HG03064 (cell line): ENCODE results near the gene RAP1B.

ENCODE experiments used
- ATAC-seq: cut with Tn5 transposase; IDR thresholded peaks from one replicate; pipeline ENCODE4 v1.9.1; 2021; ENCODE audit warnings: low read depth; ENCODE audit not compliant: unreplicated experiment

Gene RAP1B

DNA sequence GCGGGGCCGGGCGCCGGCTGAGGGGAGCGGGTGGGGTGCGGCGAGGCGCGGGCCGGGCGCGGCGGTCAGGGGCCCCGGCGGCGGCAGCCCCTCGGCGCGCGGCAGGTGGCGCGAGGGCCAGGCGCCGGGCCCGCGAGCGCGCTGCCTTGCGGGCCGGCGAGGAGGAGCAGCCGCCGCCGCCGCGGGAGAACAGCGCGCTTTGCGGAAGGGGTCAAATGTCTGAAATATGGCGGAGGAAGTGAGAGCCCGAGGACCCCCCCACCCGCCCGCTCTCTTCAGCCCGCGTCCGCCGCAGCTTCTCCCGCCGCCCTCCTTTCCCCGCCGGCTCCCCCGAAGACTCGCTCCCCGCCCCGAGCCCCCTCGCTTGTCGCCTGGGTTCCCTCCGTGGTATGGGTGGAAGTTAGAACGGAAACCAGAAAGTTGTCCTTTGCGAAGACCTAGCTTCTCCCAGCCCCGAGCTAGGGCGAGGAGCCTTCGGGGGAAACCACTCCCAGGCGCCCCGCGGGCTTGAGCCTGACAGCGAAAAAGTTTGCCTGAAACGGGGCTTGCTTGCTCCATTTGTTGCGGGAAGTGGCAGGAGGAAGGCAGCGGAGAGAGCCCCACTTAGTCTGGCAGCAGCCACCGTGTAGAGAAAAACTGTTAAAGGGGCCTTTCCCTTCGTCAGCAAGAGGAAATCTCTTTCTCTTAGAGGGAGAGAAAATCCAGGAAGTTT is 551 bp downstream of the RAP1B start:
- peak; percentile 25 for ATAC-seq

DNA sequence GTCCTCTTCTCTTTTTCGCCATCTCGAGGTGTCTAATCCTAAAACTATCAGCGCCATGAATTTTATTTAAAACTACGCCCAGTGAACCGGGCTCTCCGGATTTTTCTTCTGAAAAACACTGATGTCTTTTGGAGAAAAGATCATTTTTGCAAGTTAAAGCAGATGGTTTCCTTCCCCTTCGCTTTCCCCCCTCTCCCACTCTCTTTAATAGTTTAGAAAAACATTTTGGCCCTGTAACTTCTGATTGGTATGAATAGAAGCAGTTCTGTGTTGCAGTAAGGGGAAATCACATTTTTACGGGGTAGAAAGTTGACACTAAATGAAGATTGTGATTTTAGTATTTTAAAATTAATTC is 1.1 kb downstream of the RAP1B start:
- no peak for ATAC-seq

GRCh38 chr12:68612202-68612601 is 1.5 kb downstream of the RAP1B start:
- ATAC-seq: no peak

GRCh38 chr12:68612697-68613096 is 2.0 kb downstream of the RAP1B start:
- ATAC-seq: no peak

GRCh38 chr12:68613209-68613904 is 2.7 kb downstream of the RAP1B start:
- ATAC-seq: no peak

GRCh38 chr12:68614105-68614679 is 3.5 kb downstream of the RAP1B start:
- ATAC-seq: no peak

DNA sequence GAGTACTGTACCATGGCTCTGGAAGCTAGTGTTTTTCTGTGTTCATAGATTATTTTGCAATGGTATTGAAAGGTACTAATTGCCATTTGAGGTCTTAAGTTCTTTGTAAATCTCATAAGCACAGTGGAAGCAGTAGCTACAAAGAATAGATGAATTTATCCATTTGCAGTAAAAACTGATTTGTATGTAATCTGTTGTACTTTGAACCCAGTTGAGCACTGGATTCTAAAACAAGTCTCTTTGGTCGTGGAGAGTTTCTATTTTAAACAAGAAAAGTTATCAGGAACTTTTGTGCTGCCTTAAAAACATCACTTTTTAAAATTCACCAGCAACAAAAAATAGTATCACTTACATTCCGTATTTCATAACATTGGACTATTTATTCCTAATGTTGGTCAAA is 4.1 kb downstream of the RAP1B start:
- ATAC-seq: no peak

DNA sequence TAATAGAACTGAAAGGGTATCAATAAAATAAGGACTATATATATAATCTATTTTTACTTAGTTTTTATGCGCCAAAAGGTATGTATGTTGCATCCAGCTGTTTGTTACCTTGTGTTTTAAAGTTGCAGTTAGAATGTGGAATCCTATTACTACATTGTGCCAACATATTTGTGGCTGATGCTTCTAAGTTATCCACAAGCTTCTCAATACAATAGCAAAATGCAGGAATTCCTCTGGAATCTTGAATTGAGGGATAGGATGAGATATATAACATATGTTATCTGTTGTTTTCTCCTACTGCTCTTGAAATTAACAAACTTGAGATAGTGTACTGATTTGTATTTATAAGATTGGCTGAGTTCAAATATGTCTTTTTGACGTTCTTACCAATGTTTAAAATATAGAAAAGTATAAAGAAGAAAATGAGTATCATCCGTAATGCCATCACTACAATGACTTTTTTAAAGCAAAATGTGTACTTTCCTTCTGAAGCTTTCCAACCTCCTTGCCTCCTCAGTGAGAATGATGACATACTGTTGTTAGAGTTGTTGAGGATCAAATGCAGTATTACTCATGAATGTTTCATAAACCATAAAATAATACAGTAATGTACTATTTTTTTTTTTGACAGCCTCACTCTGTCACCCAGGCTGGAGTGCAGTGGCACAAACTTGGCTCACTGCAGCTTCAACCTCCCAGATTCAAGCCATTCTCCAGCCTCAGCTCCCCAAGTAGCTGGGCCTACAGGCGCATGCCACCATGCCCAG is 6.6 kb downstream of the RAP1B start:
- ATAC-seq: no peak

DNA sequence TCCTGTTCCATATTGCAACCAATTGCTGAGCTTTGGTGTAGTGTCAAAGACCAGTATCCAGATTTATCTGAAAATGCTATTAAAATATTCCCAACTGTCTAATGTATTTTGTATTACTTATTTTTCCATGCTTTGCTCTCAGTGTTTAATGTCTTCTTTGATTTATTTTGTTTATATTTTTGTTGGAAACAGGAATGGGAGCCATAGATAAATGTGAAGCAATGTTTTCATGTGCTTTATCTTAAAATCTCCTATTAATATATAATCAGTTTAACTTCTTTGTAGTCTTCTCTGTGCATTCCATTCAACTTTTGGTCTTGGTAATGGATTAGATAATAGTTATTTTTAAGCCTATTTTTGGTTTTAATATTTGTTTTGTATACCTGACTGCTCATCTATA is 8.8 kb downstream of the RAP1B start:
- ATAC-seq: no peak

DNA sequence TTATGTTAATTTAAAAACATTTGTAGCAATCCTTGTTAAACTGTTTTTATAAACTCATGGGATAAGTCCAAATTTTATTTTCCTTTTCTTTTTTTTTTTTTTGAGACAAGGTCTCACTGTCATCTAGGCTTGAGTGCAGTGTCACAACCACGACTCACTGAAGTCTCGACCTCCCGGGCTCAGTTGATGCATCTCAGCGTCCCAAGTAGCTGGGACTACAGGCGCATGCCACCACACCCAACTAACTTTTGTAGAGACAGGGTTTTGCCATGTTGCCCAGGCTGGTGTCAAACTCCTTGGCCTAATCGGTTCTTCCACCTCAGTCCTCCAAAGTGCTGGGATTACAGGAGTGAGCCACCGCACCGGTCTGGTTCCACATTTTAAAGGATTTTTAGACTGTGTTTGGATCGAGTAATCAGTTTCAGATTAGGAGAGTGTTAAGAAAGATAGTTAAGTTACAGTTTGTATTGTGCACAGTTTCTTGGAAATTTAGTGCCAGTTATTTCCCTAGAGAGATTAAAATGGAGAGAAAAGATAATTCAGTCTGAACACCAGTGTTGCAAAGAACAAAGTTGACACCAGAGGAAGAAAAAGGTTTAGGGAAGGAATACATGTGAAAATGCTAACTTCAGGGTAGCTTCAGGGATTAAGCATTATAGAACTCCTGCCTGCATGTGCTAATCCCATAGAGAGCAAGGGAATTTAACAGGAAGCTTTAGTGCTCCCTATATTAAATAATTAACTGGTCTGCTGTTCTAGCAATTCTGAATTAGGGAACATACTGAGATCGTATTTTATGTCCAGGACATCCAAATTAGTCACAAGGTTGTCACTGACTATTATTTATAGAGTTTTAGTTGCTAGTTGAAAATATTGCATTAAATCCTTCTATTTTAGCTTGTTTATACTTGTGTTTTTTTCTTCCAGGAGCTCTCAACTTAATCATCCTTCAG is 10.1 kb downstream of the RAP1B start:
- ATAC-seq: no peak

DNA sequence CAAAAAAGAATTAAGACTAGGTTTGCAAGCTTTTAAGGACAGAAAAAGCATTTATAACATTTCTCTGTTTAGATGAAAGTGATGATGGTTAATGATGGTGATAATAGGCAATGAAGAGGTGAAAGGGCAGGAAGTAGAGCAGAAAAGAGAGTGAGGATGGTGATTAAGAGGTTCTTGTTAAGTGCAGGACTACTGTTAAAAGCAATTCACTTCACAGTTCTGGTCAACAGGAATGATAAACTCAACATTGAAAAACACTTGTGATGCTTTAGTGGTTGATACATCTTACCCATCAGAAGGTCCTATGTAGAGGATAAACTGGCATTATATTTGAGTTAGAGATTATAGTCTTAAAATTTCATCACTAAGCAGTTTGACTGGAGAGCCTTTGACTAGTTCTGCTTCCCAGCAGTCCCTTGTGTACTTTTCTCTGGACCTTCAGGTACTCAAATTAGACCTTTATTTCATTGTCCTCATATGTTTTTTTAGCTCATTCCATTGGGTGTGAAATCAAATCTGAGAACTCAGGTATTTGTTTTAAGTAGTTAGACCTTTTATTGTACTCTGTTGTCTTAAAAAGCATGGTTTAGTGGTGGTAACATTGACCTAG is 10.9 kb downstream of the RAP1B start:
- no peak for ATAC-seq

- ATAC-seq: no peak
Observed at GRCh38 chr12:68622250-68622649, 11.6 kb downstream of the RAP1B start.

- ATAC-seq: no peak
Observed at GRCh38 chr12:68623059-68623458, 12.4 kb downstream of the RAP1B start.

- ATAC-seq: no peak
Observed at GRCh38 chr12:68623984-68624383, 13.3 kb downstream of the RAP1B start.

- ATAC-seq: no peak
Observed at GRCh38 chr12:68624933-68625332, 14.2 kb downstream of the RAP1B start.

- ATAC-seq: no peak
Observed at GRCh38 chr12:68627673-68628319, 17.1 kb downstream of the RAP1B start.

DNA sequence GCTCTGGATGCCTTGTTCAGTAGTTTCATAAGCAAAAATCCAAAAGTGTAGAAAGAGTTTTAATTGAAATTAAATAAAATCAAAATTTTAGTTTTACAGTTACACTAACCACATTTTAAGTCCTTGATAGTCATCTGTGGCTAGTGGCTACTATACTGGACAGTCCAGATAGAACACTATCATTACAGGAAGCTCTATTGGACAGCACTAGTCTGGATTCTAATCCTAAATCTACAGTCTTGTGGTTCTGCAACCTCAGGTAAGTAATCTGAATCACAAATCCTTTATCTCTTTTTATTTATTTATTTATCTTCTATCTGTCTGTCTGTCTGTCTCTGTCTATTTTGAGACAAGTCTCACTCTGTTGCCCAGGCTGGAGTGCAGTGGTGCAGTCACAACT is 18.0 kb downstream of the RAP1B start:
- ATAC-seq: no peak

DNA sequence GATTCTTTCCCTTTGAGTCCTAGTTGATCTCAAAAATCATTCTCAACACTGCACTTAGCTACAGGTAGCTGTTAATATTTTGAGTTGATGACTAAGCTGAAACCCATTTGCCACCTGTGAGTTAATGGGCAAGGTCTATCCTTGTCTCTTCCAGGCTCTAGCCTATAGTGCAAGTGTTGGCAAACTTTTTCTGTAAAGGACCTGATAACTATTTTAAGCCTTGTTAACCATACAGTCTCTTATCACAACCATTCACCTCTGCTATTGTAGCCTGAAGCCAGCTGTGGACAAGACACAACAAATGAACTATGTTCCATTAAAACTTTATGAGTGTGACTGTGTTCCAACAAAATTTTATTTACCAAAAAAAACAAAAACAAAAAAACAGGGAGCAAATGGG is 19.4 kb downstream of the RAP1B start:
- no peak for ATAC-seq

DNA sequence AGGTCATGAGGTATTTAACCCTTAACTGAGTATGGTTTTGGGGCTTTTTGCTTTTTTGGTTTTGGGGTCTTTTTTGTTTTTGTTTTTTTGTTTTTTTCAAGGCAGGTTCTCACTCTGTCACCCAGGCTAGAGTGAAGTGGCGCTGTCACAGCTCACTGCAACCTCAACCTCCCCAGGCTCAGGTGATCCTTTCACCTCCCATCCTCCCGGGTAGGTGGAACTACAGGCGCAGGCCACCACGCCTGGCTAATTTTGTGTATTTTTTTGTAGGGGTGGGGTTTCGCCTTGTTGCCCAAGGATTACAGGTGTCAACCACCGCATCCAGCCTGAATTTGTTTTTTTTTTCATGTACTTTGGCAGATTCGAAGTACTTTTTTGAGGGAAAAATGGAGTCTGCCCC is 19.9 kb downstream of the RAP1B start:
- no peak for ATAC-seq
